ENCODE measurements around the gene CHCT1. TPM values are rescaled to one million over a fixed set of nuclear protein-coding genes. Genes with fewer than 3 reads are reported as not detected.
"Not testable (repeated sequence)": the region's sequence is repeated elsewhere in the genome, so short reads cannot be mapped to it uniquely, and the experiment has no call there.

Gene CHCT1
- total RNA-seq, 1 experiment from 2014 or later, result not detected

- H3K4me2 ChIP-seq (ENCODE audit: low read depth, low read length, poor library complexity, severe bottlenecking), result no peak overlapping the region
- no peaks in the 10 kb centered on the region for H3K79me2 ChIP-seq (ENCODE audit: low read length)
- no peaks in the 10 kb centered on the region for H3K36me3 ChIP-seq (ENCODE audit: insufficient read depth, low read length)
- no peak overlapping the region for H3K27ac ChIP-seq (ENCODE audit: low read length)
- H3K4me3 ChIP-seq (ENCODE audit: low read length), result no peak overlapping the region
- H3K27me3 ChIP-seq (ENCODE audit: low read length), result no peaks in the 10 kb centered on the region
- no peaks in the 10 kb centered on the region for H3K9me3 ChIP-seq (ENCODE audit: low read length)
- H4K20me1 ChIP-seq (ENCODE audit: insufficient read depth, low read depth, low read length), result no peaks in the 10 kb centered on the region
- no peak overlapping the region for H3K9ac ChIP-seq (ENCODE audit: low read length)
- peaks cover 7% of the 10 kb centered on the region for H3K4me1 ChIP-seq (ENCODE audit: low read length)
- no peaks in the 10 kb centered on the region for H3K9me2 ChIP-seq (replicated peaks; ENCODE audit: insufficient read depth, low read length)
- no peak overlapping the region for H2AFZ ChIP-seq (ENCODE audit: low read length)
- DNase-seq, result peak; percentile 25
Measured at GRCh38 chr17:60410001-60410400, 12.3 kb upstream of the CHCT1 start.

- H3K79me2 ChIP-seq (ENCODE audit: low read length), result no peaks in the 10 kb centered on the region
- DNase-seq, result no peak
- H3K4me1 ChIP-seq (ENCODE audit: low read length), result no peaks in the 10 kb centered on the region
- H3K27me3 ChIP-seq (ENCODE audit: low read length), result no peaks in the 10 kb centered on the region
- no peaks in the 10 kb centered on the region for H3K9me3 ChIP-seq (ENCODE audit: low read length)
- H3K27ac ChIP-seq (ENCODE audit: low read length), result no peak overlapping the region
- H2AFZ ChIP-seq (ENCODE audit: low read length), result no peak overlapping the region
- H3K36me3 ChIP-seq (ENCODE audit: insufficient read depth, low read length), result no peaks in the 10 kb centered on the region
- H4K20me1 ChIP-seq (ENCODE audit: insufficient read depth, low read depth, low read length), result no peaks in the 10 kb centered on the region
- no peaks in the 10 kb centered on the region for H3K9me2 ChIP-seq (replicated peaks; ENCODE audit: insufficient read depth, low read length)
- no peak overlapping the region for H3K9ac ChIP-seq (ENCODE audit: low read length)
- no peak overlapping the region for H3K4me3 ChIP-seq (ENCODE audit: low read length)
- no peak overlapping the region for H3K4me2 ChIP-seq (ENCODE audit: low read depth, low read length, poor library complexity, severe bottlenecking)
Measured at GRCh38 chr17:60412701-60413100, 9.6 kb upstream of the CHCT1 start.

- no peak for DNase-seq
- Histone ChIP-seq H3K36me3 (ENCODE audit: insufficient read depth, low read length) (no peaks in the 10 kb centered on the region), H3K27me3 (ENCODE audit: low read length) (no peaks in the 10 kb centered on the region), H3K27ac (ENCODE audit: low read length) (no peak overlapping the region), H3K4me2 (ENCODE audit: low read depth, low read length, poor library complexity, severe bottlenecking) (no peak overlapping the region), H3K9ac (ENCODE audit: low read length) (no peak overlapping the region), H3K9me3 (ENCODE audit: low read length) (no peaks in the 10 kb centered on the region), H2AFZ (ENCODE audit: low read length) (no peak overlapping the region), H3K4me3 (ENCODE audit: low read length) (no peak overlapping the region), H3K79me2 (ENCODE audit: low read length) (no peaks in the 10 kb centered on the region), H4K20me1 (ENCODE audit: insufficient read depth, low read depth, low read length) (no peaks in the 10 kb centered on the region), H3K9me2 (replicated peaks; ENCODE audit: insufficient read depth, low read length) (no peaks in the 10 kb centered on the region), H3K4me1 (ENCODE audit: low read length) (no peaks in the 10 kb centered on the region)
Measured at GRCh38 chr17:60415146-60415545, 7.1 kb upstream of the CHCT1 start.

- no peaks in the 10 kb centered on the region for H4K20me1 ChIP-seq (ENCODE audit: insufficient read depth, low read depth, low read length)
Measured at GRCh38 chr17:60416368-60416925, 5.8 kb upstream of the CHCT1 start.

GRCh38 chr17:60419003-60419402 lies 3.3 kb upstream of the CHCT1 start:
- not testable (repeated sequence) for H3K9ac ChIP-seq (ENCODE audit: low read length); H3K9me2 ChIP-seq (replicated peaks; ENCODE audit: insufficient read depth, low read length); H4K20me1 ChIP-seq (ENCODE audit: insufficient read depth, low read depth, low read length); H3K4me1 ChIP-seq (ENCODE audit: low read length); H3K27me3 ChIP-seq (ENCODE audit: low read length); DNase-seq; H3K36me3 ChIP-seq (ENCODE audit: insufficient read depth, low read length); H3K4me2 ChIP-seq (ENCODE audit: low read depth, low read length, poor library complexity, severe bottlenecking); H3K27ac ChIP-seq (ENCODE audit: low read length); H2AFZ ChIP-seq (ENCODE audit: low read length); H3K4me3 ChIP-seq (ENCODE audit: low read length); H3K9me3 ChIP-seq (ENCODE audit: low read length); H3K79me2 ChIP-seq (ENCODE audit: low read length)

More at GRCh38 chr17:60416368-60416925, 5.8 kb upstream of the CHCT1 start:
- no peak overlapping the region for H3K4me2 ChIP-seq (ENCODE audit: low read depth, low read length, poor library complexity, severe bottlenecking)
- no peaks in the 10 kb centered on the region for H3K36me3 ChIP-seq (ENCODE audit: insufficient read depth, low read length)
- DNase-seq, result no peak
- H3K4me3 ChIP-seq (ENCODE audit: low read length), result no peak overlapping the region
- no peak overlapping the region for H2AFZ ChIP-seq (ENCODE audit: low read length)
- peaks cover 4% of the 10 kb centered on the region for H3K4me1 ChIP-seq (ENCODE audit: low read length)
- H3K9ac ChIP-seq (ENCODE audit: low read length), result no peak overlapping the region
- H3K9me3 ChIP-seq (ENCODE audit: low read length), result no peaks in the 10 kb centered on the region
- no peaks in the 10 kb centered on the region for H3K27me3 ChIP-seq (ENCODE audit: low read length)
- H3K79me2 ChIP-seq (ENCODE audit: low read length), result no peaks in the 10 kb centered on the region
- H3K9me2 ChIP-seq (replicated peaks; ENCODE audit: insufficient read depth, low read length), result no peaks in the 10 kb centered on the region
- no peak overlapping the region for H3K27ac ChIP-seq (ENCODE audit: low read length)

GRCh38 chr17:60419875-60420274 lies 2.4 kb upstream of the CHCT1 start:
- H3K79me2 ChIP-seq (ENCODE audit: low read length); H2AFZ ChIP-seq (ENCODE audit: low read length); H3K4me2 ChIP-seq (ENCODE audit: low read depth, low read length, poor library complexity, severe bottlenecking); H4K20me1 ChIP-seq (ENCODE audit: insufficient read depth, low read depth, low read length); H3K4me1 ChIP-seq (ENCODE audit: low read length); H3K27me3 ChIP-seq (ENCODE audit: low read length); H3K9me2 ChIP-seq (replicated peaks; ENCODE audit: insufficient read depth, low read length); H3K9me3 ChIP-seq (ENCODE audit: low read length); DNase-seq; H3K36me3 ChIP-seq (ENCODE audit: insufficient read depth, low read length); H3K9ac ChIP-seq (ENCODE audit: low read length); H3K27ac ChIP-seq (ENCODE audit: low read length); H3K4me3 ChIP-seq (ENCODE audit: low read length): not testable (repeated sequence)

- Histone ChIP-seq H3K27ac (ENCODE audit: low read length) (no peak overlapping the region), H3K9ac (ENCODE audit: low read length) (peak overlapping the region; percentile 75), H3K9me3 (ENCODE audit: low read length) (no peaks in the 10 kb centered on the region), H3K27me3 (ENCODE audit: low read length) (no peaks in the 10 kb centered on the region), H3K9me2 (replicated peaks; ENCODE audit: insufficient read depth, low read length) (no peaks in the 10 kb centered on the region), H3K36me3 (ENCODE audit: insufficient read depth, low read length) (no peaks in the 10 kb centered on the region), H3K4me1 (ENCODE audit: low read length) (peaks cover 10% of the 10 kb centered on the region), H3K4me2 (ENCODE audit: low read depth, low read length, poor library complexity, severe bottlenecking) (peak overlapping the region; percentile 82), H2AFZ (ENCODE audit: low read length) (peak overlapping the region; percentile 97), H4K20me1 (ENCODE audit: insufficient read depth, low read depth, low read length) (no peaks in the 10 kb centered on the region), H3K4me3 (ENCODE audit: low read length) (peak overlapping the region; percentile 71), H3K79me2 (ENCODE audit: low read length) (no peaks in the 10 kb centered on the region)
- peak; percentile 90 for DNase-seq
Measured at GRCh38 chr17:60421273-60422161, 772 bp upstream of the CHCT1 start.

- no peaks in the 10 kb centered on the region for H3K9me3 ChIP-seq (ENCODE audit: low read length)
- no peak overlapping the region for H3K4me3 ChIP-seq (ENCODE audit: low read length)
- no peak overlapping the region for H3K27ac ChIP-seq (ENCODE audit: low read length)
- H3K4me1 ChIP-seq (ENCODE audit: low read length), result peaks cover 10% of the 10 kb centered on the region
- no peaks in the 10 kb centered on the region for H3K36me3 ChIP-seq (ENCODE audit: insufficient read depth, low read length)
- DNase-seq, result no peak
- H4K20me1 ChIP-seq (ENCODE audit: insufficient read depth, low read depth, low read length), result no peaks in the 10 kb centered on the region
- no peak overlapping the region for H3K4me2 ChIP-seq (ENCODE audit: low read depth, low read length, poor library complexity, severe bottlenecking)
- no peaks in the 10 kb centered on the region for H3K27me3 ChIP-seq (ENCODE audit: low read length)
- no peaks in the 10 kb centered on the region for H3K79me2 ChIP-seq (ENCODE audit: low read length)
- no peak overlapping the region for H2AFZ ChIP-seq (ENCODE audit: low read length)
- H3K9ac ChIP-seq (ENCODE audit: low read length), result no peak overlapping the region
- no peaks in the 10 kb centered on the region for H3K9me2 ChIP-seq (replicated peaks; ENCODE audit: insufficient read depth, low read length)
Measured at GRCh38 chr17:60423865-60424264, 1.6 kb downstream of the CHCT1 start.

Measured in Karpas-422 (cell line).